ENCODE data around the gene ARHGAP10.

The ARHGAP10 gene

DNA sequence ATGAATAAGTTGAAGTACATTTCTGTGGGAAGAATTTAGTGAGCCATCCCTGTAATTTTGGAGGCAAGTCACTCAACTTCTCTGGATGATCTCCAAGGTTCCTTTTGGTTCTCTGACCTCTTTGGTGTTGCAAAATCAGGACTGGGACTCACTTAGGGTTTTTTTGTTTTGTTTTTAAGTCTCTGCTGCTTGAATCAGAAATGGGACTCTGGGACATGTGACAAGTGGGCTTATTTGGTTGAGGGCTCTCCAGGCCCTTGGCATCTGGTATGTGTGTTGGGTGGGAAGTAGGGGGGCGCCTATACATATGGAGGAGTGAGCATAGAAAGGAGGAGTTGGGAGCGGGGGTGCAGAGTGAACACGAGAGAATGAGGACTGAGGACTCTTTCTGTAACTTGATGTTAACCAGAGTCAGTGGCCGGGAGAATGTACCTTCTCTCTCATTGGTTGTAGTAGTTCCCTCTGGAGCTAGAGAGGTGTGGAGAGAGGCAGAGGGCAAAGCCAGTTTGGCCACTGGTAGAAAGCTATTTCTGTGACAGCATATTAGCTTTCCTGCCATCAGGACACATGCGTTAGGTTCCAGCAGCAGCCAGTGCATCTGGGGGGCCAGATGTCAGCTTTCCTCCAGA lies 1.9 kb downstream of the ARHGAP10 start:
- DNase-seq: no peak

DNA sequence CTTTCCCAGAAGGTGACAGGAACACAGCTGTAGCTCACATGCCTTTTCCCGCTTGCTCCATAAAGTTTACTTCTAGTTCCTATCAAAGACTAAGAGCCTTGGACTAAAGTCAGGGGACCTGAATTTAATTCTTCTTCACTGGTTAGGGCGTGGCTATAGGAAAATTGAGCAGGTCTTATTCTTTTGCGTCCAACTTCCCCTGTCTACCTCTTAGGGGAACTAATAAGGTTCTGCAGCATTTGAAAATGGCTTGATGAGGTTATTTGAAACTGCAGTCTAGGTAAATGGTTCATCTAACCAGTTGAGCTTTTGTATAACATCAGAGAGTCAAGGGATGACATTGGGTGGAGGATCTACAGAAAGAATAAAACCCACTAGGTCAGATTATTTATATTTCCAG lies 2.6 kb downstream of the ARHGAP10 start:
- DNase-seq: no peak

DNA sequence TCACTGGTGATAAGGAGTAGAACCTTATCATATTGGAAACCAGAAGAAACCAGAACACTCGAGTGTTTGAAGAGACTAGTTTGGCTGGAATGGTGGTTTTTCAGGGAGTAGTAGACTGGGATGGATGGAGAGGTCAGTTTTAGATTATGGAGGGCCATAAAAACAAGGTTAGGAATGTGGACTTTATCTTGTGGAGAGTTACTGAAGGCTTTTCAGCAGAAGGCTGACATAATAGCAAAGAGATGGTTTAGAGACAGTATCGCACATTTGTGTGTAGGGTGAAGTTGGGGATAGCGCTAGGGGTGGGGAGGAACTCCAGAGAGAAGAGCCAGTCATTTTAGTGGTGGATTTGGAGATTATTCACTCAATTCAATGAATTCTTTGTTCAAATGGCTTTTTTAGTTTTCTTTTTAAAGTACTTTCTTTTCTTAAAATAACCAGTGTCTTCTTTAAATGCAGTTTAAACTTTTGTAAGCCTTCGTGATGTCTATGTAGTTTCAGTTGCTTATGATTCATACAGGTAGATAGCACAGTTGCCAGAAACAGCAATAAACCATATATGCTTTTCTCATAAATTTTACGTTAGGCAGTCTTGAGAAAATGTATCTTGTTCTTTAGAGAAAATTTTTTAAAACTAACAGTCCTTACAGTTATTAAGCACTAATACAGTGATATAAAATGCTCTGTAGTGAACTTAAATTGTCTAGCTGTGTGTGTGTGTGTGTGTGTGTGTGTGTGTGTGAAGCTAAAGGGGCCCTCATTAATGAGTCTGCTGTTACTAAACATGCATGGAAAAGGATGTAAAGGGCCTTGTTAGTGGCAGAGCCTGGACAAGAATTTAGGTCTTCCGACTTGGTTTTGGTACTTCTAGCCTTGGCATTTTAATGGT lies 3.8 kb downstream of the ARHGAP10 start:
- DNase-seq: no peak

DNA sequence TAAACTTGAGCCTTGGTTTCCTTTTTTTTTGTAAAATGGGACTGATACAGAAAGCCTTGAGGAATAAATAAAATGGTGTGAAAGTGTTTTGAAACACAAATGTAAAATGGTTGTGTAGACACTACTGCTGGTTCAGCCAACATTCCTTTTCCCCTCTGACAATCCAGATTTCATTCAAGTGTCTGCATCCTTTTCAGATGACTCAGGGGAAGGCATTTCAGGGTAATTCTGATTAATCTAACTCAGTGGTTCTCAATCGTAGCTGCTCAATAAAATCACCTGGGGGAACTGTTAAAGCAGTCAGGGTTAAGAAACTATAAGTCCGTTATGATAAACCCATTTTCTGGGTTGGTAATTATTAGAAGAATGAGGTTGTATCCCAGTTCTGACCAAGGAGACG lies 4.6 kb downstream of the ARHGAP10 start:
- no peak for DNase-seq

DNA sequence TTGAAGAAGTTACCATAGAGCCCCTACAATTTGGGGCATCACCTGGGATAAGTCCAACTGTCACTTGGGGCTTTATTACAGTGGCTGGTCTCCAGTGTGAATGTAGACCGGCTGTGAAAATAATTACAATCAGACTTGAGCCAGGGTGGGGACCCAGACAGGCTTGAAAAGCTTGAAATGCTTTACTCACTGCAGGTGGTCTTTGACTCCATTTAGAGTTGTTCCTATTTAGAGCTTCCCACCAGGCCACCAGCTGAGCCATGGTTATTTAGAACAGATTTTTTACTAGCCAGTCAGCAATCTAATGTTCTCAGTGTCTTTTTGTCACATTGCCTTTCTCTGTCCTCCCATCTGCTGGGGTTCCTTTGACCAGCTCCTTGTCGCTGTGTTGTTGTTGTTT lies 5.7 kb downstream of the ARHGAP10 start:
- no peak for DNase-seq

DNA sequence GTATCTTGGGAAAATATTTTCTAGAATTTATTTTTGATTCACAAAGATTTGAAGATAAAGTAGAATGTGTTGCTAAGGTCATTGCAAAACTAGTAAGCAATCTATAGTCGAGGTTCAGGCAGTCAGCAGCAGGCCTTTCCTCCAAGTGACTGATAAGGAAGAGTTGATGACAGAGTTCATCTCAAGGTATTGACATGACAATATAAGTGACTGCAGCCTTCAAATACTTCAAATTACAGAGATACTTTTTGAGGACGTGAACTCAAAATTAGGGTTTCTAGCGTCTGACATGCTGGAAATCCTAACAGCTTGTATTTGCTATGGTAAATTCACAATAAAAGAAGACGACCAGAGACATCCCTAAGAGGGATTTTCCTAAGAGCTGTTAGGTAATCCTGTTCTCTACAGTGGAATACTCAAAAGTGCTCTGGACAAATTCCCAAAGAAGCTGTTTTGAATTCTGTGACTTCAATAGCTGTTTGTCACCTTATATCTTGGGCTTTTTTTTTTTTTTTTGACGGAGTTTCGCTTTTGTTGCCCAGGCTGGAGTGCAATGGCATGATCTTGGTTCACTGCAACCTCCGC lies 7.4 kb downstream of the ARHGAP10 start:
- DNase-seq: no peak

DNA sequence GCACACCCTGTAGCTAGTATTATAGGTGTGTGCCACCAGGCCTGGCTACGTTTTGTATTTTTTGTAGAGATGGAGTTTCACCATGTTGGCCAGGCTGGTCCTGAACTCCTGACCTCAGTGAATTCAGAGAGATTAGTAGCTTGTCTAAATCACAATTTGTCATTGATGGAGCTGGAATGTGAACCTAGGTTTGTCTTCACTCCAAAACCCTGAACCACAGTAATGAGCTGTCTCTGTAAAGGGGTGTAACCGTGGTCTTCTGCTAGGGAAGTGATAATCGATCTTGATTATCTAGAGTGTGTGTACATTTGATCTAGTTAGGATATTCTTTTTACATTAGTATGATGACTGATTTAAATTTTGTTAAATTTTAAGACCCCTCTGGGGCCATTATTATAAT lies 8.3 kb downstream of the ARHGAP10 start:
- DNase-seq: no peak

DNA sequence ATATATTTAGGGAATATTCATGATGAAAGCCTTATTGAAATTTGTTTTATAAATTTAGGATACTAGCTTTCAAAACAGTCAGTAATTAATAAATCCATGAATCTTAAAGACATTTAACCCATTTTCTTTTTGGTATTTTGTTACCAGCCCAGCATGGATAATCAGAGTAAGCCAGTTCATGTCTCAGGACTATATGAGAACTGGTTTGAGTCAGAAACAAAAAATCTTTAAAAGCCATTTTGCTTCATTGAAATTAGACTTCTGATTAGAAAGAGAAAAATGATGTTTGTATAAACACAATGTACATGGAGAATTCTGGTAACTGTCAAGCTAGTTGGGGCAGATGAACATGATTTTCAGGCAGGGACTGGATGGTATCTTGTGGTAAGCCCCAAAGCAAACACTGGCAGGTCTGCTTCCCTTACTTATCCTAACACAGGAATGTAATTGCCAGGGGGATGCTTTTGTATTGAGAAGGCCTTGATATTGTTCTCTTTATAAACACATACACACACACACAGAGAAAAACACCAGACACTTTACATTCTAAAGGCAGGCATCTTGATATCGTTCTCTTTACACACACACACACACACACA lies 9.4 kb downstream of the ARHGAP10 start:
- no peak for DNase-seq

DNA sequence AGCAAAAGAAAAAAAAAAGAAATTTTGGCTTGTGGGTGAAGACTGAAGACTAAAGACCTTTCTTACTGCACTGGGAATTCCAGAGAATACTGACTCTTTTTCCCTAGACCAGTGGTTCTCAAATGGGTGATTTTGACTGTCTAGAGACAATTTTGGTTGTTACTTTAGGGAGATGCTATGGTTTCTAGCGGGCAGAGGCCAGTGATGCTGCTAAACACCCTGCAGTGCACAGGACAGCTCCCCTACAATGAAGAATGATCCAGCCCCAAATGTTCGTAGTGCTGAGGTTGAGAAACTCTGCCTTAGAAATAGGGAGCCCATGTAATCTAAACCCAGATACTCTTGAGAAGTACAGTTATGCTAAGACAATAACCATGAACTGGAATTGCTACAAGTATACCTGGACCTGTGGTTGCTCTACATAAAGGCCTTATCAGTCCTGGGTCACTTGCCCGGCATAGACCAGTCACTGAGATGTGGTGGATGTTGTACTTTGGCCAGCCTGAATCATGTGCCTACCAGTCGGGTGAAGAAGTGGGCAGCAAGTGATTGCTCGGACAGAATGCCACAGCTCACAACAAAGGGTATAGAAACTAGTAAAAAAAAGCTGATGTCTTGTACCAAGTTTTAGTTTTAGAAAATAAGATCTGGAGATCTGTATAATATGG lies 16.0 kb downstream of the ARHGAP10 start:
- DNase-seq: no peak

DNA sequence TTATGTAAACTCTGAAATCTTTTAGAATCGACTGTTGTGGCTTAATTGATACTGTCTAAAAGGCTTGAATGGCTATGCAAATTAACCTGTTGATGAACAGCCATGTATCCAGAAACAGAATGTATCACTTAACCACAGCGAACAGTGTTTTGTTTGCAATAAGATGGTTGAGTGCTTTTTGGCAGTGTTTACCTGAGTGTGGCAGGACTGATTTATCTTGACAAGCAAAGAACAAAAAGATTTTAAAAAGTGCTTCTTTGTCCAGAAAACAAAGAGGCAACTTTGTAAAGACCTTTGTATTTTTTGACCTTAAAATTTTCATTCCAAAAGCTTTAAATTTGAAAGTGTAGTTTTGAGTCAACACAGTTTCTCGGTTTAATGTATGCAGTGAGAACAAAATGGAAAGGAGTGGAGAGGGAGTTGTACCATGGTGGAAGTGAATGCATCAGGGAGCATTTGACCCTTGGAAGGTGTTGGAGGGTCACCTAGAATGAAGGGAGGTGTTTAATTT lies 18.0 kb downstream of the ARHGAP10 start:
- no peak for DNase-seq

DNA sequence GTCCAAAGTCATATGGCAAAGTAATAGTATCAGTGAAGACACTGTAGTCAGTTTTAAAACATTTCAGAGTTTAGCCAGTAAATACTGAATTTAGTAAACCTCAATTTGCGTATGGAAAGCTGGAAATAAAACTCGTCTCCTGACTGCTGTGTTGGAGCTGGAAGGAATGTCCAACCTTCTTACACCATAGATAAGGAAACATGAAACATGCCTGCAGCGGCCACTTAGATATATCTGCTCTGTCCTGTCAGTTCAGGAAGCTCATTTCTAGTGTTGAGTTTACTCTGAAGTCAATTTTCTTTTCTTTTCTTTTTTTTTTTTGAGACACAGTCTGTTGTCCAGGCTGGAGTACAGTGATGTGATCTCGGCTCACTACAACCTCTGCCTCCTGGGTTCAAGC lies 21.2 kb downstream of the ARHGAP10 start:
- no peak for DNase-seq

DNA sequence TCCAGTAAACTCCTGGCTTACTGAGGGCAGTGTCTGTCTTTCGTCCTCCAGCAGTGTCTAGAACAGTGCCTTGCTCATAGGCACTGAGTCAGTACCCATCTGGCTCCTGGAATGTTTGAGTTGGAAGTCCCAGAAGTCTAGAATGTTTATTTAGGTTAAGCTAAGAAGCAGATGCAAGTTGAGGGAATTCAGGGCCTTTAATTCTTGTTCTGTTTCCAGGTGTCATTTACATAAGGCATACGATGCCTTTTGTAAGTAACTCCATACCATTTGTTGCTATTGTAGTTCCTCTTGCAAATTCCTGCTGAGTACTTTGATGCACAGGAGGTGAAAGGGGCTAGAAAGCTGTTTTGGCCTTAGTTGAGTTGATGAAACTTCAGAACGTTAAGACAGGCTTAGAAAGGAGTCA lies 22.2 kb downstream of the ARHGAP10 start:
- no peak for DNase-seq

DNA sequence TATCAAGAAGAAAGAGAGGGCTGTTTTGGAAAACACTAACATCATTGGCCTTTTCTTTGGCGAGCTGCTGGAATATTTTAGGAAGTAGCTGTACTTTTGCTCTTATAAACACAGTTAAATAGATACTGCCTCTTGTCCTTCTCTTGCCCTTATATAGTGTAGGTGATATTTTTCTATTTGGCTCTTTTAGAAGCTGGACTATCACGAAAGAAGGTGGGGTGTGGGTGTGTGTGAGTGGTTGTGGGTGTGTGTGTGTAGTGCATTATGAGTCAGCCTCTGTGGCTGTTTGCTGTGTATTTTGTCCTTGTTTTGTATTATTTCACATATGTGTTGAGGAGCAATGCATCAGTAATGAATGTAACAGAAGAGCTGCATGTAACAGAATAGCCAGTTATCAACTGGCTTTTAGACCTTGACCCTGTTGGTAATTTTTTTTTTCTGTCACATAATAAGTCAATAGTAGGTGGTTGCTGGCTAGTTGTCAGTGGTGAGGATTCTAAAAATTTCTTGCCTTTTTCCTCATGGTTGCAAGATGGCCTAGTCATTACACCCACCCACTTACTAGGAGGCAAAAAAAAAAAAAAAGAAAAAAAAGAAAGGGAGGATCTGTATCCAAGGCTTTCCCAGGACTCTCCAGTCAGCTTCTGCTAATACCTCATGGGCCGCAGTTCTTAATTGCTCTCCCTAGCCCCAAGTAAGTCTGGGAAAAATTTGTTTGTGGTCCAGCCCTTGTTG lies 23.8 kb downstream of the ARHGAP10 start:
- no peak for DNase-seq

DNA sequence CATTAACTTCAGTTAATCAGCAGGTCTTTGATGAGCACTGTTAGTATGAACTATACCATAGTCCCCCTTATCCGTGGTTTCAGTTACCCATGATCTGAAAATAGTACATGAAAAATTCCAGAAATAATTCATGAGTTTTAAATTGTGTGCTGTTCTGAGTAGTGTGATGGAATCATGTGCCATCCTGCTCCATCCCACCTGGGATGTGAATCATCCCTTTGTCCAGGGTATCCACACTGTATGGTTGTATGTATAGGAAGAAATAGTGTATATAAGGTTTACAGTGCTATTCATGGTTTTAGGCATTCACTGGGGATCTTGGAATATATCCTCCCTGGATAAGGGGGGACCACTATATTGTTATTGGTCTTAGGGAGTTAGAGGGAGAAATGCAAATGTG lies 24.5 kb downstream of the ARHGAP10 start:
- DNase-seq: no peak

DNA sequence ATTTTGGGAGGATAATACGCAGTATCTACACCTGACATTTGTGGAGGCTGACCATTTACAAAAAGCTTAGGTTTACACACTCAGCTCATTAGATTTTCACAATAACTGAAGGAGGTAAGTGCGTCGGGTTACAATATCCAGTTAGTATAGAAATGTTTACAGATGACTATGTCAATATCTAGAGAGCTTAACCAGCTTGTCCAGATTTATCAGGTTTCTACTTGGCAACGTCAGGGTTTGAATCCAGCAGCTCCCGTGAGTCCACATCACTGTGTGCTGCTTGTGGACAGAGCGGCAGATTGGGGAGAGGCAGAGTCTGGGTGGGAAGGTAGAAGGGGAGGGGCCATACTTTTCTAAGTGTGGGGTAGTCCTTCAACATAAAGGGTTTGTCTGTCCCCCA lies 28.3 kb downstream of the ARHGAP10 start:
- no peak for DNase-seq

DNA sequence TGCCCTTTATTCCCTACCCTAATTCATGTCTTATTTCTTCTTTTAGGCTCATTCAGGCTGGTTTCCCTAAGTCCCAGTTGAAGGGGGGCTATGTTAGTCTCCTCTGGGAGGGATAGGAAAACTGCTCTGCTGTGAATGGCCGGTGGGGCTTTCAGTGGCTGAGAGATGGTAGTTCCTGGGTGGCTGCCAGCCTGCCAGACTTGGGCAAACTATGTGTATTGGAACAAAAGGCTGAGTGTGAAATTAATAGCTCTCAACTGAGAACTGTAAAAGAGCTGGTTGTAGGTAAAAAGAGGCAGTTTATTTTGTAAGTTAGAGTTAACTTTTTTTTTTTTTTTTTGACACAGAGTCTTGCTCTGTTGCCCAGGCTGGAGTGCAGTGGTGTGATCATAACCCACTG lies 28.8 kb downstream of the ARHGAP10 start:
- no peak for DNase-seq

DNA sequence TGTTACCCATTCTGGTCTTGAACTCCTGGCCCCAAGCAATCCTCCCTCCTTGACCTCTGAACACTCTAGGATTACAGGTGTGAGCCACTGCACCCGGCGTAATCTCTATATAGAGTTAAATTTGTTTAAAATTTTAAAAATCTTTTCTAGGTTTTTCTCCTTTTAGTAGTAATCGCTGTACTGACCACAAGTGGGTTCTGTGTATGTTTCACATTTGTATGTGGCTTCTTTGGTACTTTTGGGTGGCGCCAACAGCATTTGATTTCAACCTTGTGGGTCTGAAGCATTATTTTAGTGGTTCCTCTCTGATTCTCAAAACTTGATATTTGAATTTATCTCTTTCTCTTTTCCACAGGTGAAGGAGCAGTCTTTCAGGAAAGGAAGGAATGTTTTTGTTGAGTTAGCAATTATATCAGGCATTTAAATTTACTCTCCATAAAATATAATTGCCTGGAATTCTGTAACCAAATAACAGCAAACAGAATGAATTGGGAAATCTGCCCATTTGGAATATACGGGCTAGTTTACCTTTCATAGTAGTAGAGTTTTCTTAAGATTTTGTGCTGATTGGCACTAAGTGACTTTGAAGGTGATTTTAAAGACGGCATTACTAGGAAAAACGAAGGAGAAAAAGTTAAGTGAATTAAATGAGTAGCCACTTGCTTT lies 29.5 kb downstream of the ARHGAP10 start:
- DNase-seq: no peak

DNA sequence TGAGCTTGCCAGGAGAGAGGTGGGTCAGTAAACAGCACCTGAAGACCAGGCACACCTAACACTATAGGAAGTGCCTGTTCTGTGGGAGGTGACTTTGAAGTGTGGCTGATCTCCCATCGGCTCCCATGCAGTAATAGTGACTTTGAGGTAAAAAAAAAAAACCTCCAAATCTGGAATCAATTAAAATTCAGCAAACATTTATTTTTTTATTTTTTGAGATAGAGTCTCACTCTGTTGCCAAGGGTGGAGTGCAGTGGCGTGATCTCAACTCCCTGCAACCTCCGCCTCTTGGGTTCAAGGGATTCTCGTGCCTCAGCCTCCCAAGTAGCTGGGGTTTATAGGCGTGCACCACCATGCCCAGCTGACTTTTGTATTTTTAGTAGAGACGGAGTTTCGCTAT lies 32.4 kb downstream of the ARHGAP10 start:
- DNase-seq: no peak

DNA sequence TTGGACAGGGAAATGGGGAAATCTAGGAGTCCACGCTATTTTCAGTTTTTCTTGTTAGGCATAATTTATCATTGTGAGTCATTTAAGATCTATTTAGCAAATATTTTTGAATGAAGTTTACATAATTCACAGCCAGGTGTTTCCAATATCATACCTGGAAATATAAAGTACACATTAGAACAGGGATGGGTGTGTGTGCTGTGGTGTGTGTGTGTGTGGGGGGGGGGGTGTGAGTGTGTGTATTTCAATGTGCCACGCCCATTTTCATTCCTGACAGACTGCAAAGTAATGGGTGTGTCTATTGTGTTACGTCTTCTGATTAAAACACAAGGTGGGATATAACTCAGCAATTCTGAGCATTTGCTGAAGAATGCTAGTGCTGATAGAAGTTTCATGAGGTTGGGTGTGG lies 33.2 kb downstream of the ARHGAP10 start:
- DNase-seq: no peak

DNA sequence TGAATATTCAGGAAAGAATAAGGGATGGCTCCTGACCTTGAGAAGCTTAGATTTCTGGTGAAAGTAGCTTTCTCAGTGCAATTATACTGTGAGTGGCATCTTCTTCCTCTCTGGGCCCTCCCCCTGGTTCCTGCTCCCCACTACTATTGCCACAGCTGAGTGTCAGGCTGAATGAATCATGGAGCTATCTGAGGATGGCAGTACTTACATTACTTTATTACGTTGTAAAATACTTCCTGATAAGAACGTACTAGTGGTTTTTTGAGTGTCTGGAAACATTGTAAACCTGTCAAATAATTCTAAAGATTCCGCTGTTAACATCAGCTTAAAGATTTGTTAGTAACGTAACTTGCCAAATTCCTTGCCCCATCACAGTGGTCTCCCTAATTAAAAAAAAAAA lies 36.2 kb downstream of the ARHGAP10 start:
- no peak for DNase-seq

DNA sequence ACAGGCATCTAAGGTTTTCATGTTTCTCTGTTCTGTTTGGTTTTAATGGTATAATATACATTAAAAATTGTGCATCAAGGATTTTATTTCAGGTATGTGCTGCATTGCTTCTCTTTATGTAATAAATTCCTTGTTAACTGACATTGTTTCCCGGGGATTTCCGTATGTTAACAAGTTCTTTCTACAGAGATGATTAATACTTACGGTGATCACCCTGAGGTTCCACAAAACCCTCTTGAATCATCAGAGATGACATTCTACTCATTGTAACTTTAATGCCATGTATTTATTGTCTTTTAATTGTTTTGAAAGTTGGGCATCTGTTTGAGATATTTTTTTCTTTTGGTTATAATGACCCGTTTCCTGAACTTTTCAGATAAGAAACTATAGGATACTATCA lies 37.5 kb downstream of the ARHGAP10 start:
- DNase-seq: no peak

DNA sequence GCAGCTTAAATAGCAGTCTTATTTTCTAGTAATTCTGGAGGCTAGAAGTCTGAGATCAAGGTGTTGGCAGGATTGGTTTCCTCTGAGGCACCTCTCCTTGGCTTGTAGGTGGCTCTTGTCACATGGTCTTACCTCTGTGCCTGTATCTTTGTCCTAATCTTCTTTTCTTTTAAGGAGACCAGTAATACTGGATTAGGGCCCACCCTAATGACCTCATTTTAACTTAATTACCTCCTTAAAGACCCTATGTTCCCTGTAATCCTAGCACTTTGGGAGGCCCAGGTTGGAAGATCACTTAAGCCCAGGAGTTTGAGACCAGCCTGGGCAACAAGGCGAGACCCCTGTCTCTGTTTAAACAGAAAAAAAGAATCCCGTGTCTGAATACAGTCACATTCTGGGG lies 38.9 kb downstream of the ARHGAP10 start:
- DNase-seq: no peak

All from central memory CD4-positive, alpha-beta T cell (primary cell).